Neural cell (in vitro differentiated cells): ENCODE measurements around the gene CCDC152. TPM values are rescaled to one million over a fixed set of nuclear protein-coding genes. Genes with fewer than 3 reads are reported as not detected.

Experiments used
- H2AFZ ChIP-seq: fragments of 200-600, 300-800 bp; sonication (generic), shearing (Covaris generic); 2 replicates; pipeline ENCODE4 v1.6.0; 2014; ENCODE audit warnings: low read depth, mild to moderate bottlenecking, antibody characterized with exemption, low read length, moderate library complexity
- H3F3A ChIP-seq: fragments of 200-600 bp; shearing (Covaris generic); 2 replicates; pipeline ENCODE4 v1.6.1; 2016; ENCODE audit warnings: mild to moderate bottlenecking, moderate library complexity, mixed read lengths, antibody characterized with exemption, low read length; ENCODE audit not compliant: insufficient read depth, poor library complexity, severe bottlenecking
- H3K27ac ChIP-seq: fragments of 200-600, 300-800 bp; sonication (generic), shearing (Covaris generic); 2 replicates; pipeline ENCODE4 v1.5.1; 2014; ENCODE audit warnings: mild to moderate bottlenecking, low read length, moderate library complexity
- H3K27me3 ChIP-seq: fragments of 300-800, 200-600 bp; sonication (generic), shearing (Covaris generic); 2 replicates; pipeline ENCODE4 v1.6.0; 2014; ENCODE audit warnings: mild to moderate bottlenecking, low read depth, low read length, moderate library complexity; ENCODE audit not compliant: insufficient read depth
- H3K36me3 ChIP-seq: fragments of 300-800, 200-600 bp; sonication (generic), shearing (Covaris generic); 2 replicates; pipeline ENCODE4 v1.5.1; 2014; ENCODE audit warnings: mild to moderate bottlenecking, antibody characterized with exemption, low read length, moderate library complexity; ENCODE audit not compliant: insufficient read depth
- H3K4me2 ChIP-seq: fragments of 300-800, 200-600 bp; sonication (generic), shearing (Covaris generic); 2 replicates; pipeline ENCODE4 v1.6.0; 2014; ENCODE audit warnings: mild to moderate bottlenecking, low read length
- H3K4me3 ChIP-seq: fragments of 300-800, 200-600 bp; sonication (generic), shearing (Covaris generic); 2 replicates; pipeline ENCODE4 v1.5.1; 2014; ENCODE audit warnings: mild to moderate bottlenecking, low read length, moderate library complexity
- H3K79me2 ChIP-seq: fragments of 200-600 bp; shearing (Covaris generic); replicated peaks from 2 replicates; pipeline ENCODE4 v1.6.0; 2014; ENCODE audit warnings: mild to moderate bottlenecking, low read length, moderate library complexity; ENCODE audit not compliant: insufficient read depth
- H3K9ac ChIP-seq: fragments of 300-800, 200-600 bp; sonication (generic), shearing (Covaris generic); 2 replicates; pipeline ENCODE4 v1.6.1; 2016; ENCODE audit warnings: mild to moderate bottlenecking, low read length, mixed read lengths
- H3K9me2 ChIP-seq: fragments of 200-600 bp; shearing (Covaris generic); 2 replicates; pipeline ENCODE4 v1.6.1; 2016; ENCODE audit warnings: mild to moderate bottlenecking, low read length, mixed read lengths; ENCODE audit not compliant: insufficient read depth
- H3K9me3 ChIP-seq: fragments of 200-600, 300-800 bp; sonication (generic), shearing (Covaris generic); 2 replicates; pipeline ENCODE4 v1.6.1; 2016; ENCODE audit warnings: mild to moderate bottlenecking, mixed run types, low read length, moderate library complexity, mixed read lengths
- H4K20me1 ChIP-seq: fragments of 200-600 bp; shearing (Covaris generic); 2 replicates; pipeline ENCODE4 v1.6.1; 2016; ENCODE audit warnings: mild to moderate bottlenecking, mixed run types; ENCODE audit not compliant: insufficient read depth
- CTCF ChIP-seq: fragments of 450-650 bp; IDR thresholded peaks from 2 replicates; pipeline ENCODE4 v1.5.1; 2014; ENCODE audit warnings: antibody characterized with exemption, mild to moderate bottlenecking, moderate library complexity; ENCODE audit not compliant: poor library complexity, severe bottlenecking
- EP300 ChIP-seq: fragments of 450-650 bp; conservative IDR thresholded peaks from 2 replicates; pipeline ENCODE4 v1.6.1; 2014; ENCODE audit warnings: antibody characterized with exemption, mild to moderate bottlenecking, moderate library complexity; ENCODE audit not compliant: poor library complexity, severe bottlenecking
- EZH2 ChIP-seq: fragments of 200-600, 300-800 bp; shearing (Covaris generic), sonication (generic); IDR thresholded peaks from 2 replicates; pipeline ENCODE4 v1.6.1; 2014; ENCODE audit warnings: antibody characterized with exemption, low read length, borderline replicate concordance, mild to moderate bottlenecking; ENCODE audit not compliant: insufficient read depth, poor library complexity, severe bottlenecking
- MXI1 ChIP-seq: fragments of 450-650 bp; conservative IDR thresholded peaks from 2 replicates; pipeline ENCODE4 v1.6.1; 2014; ENCODE audit warnings: antibody characterized with exemption, mild to moderate bottlenecking; ENCODE audit not compliant: poor library complexity, severe bottlenecking
- POLR2AphosphoS5 ChIP-seq: IDR thresholded peaks from 2 replicates; pipeline ENCODE4 v1.6.1; 2012
- RAD21 ChIP-seq: fragments of 450-650 bp; conservative IDR thresholded peaks from 2 replicates; pipeline ENCODE4 v1.6.1; 2014; ENCODE audit warnings: antibody characterized with exemption, mild to moderate bottlenecking, moderate library complexity
- REST ChIP-seq: IDR thresholded peaks from 2 replicates; pipeline ENCODE4 v1.6.1; 2012; ENCODE audit warnings: borderline replicate concordance
- SMC3 ChIP-seq: fragments of 450-650 bp; conservative IDR thresholded peaks from 2 replicates; pipeline ENCODE4 v1.6.1; 2014; ENCODE audit warnings: antibody characterized with exemption, mild to moderate bottlenecking, moderate library complexity; ENCODE audit not compliant: poor library complexity
- TAF1 ChIP-seq: IDR thresholded peaks from 2 replicates; pipeline ENCODE4 v1.6.1; 2012; ENCODE audit warnings: low read depth
- polyA plus RNA-seq: library from polyadenylated mRNA; depleted of rRNA; stranded (reverse); fragments of >200 nt; gene quantifications from 2 replicates; pipeline ENCODE4 v1.2.3, GENCODE V29; 2014

CCDC152 gene
- polyA plus RNA-seq, 1 donor from 2014 or later: 0.87 TPM

- Histone ChIP-seq H3K9me3 (no peaks in the 10 kb centered on the region), H3K36me3 (no peaks in the 10 kb centered on the region), H3K27me3 (no peaks in the 10 kb centered on the region), H3K4me3 (no peak overlapping the region), H3K79me2 (no peaks in the 10 kb centered on the region), H3K4me2 (no peak overlapping the region), H4K20me1 (no peaks in the 10 kb centered on the region), H3K27ac (no peak overlapping the region), H3F3A (no peaks in the 10 kb centered on the region), H3K9ac (no peak overlapping the region), H2AFZ (no peak overlapping the region), H3K9me2 (no peaks in the 10 kb centered on the region)
- no peak for TF ChIP-seq EP300
- no peak for TF ChIP-seq POLR2AphosphoS5
- peak; percentile 84 for TF ChIP-seq CTCF
- no peak for TF ChIP-seq MXI1
- peak; percentile 87 for TF ChIP-seq RAD21
- peak; percentile 88 for TF ChIP-seq SMC3
- TF ChIP-seq REST: no peak
- no peak for TF ChIP-seq EZH2
- TF ChIP-seq TAF1: no peak
These were observed 11.0 kb downstream of the CCDC152 start for GRCh38 chr5:42767491-42768105.

GRCh38 chr5:42768106-42768504 is 11.5 kb downstream of the CCDC152 start:
- no peaks in the 10 kb centered on the region for H3K79me2 ChIP-seq
- H3K4me3 ChIP-seq: no peak overlapping the region

More at GRCh38 chr5:42768106-42768504, 11.5 kb downstream of the CCDC152 start:
- TF ChIP-seq SMC3: no peak
- TF ChIP-seq EZH2: no peak
- no peak for TF ChIP-seq RAD21
- TF ChIP-seq MXI1: no peak
- TF ChIP-seq EP300: no peak
- no peak for TF ChIP-seq CTCF
- no peak for TF ChIP-seq TAF1
- TF ChIP-seq POLR2AphosphoS5: no peak
- TF ChIP-seq REST: no peak
- H3K9ac ChIP-seq: no peak overlapping the region
- no peak overlapping the region for H3K27ac ChIP-seq
- H3K27me3 ChIP-seq: no peaks in the 10 kb centered on the region
- H3K9me3 ChIP-seq: no peaks in the 10 kb centered on the region
- no peaks in the 10 kb centered on the region for H3K36me3 ChIP-seq
- no peak overlapping the region for H2AFZ ChIP-seq
- no peaks in the 10 kb centered on the region for H3F3A ChIP-seq
- no peaks in the 10 kb centered on the region for H4K20me1 ChIP-seq
- H3K9me2 ChIP-seq: no peaks in the 10 kb centered on the region
- no peak overlapping the region for H3K4me2 ChIP-seq
